GM12864 (cell line): ENCODE results near the gene MBOAT2.

ENCODE experiments used
- DNase-seq: peaks from one replicate; pipeline ENCODE4 v3.0.0-alpha.2; 2011; ENCODE audit warnings: low read depth
- H3K4me3 ChIP-seq: 2 replicates; pipeline ENCODE4 v1.5.1; 2011; ENCODE audit warnings: mild to moderate bottlenecking, low read depth, low read length, control low read depth
- TF ChIP-seq, protein P1 (sequence below): IDR thresholded peaks from 2 replicates; pipeline ENCODE4 v1.5.1; 2011; ENCODE audit warnings: low read depth, mild to moderate bottlenecking, moderate library complexity, low read length, control low read depth, inconsistent platforms; ENCODE audit errors: missing control alignments

MBOAT2 gene

GRCh38 chr2:8885449-8886201 lies 117.9 kb downstream of the MBOAT2 start:
- H3K4me3 ChIP-seq, result no peak overlapping the region
- TF ChIP-seq, protein P1, sequence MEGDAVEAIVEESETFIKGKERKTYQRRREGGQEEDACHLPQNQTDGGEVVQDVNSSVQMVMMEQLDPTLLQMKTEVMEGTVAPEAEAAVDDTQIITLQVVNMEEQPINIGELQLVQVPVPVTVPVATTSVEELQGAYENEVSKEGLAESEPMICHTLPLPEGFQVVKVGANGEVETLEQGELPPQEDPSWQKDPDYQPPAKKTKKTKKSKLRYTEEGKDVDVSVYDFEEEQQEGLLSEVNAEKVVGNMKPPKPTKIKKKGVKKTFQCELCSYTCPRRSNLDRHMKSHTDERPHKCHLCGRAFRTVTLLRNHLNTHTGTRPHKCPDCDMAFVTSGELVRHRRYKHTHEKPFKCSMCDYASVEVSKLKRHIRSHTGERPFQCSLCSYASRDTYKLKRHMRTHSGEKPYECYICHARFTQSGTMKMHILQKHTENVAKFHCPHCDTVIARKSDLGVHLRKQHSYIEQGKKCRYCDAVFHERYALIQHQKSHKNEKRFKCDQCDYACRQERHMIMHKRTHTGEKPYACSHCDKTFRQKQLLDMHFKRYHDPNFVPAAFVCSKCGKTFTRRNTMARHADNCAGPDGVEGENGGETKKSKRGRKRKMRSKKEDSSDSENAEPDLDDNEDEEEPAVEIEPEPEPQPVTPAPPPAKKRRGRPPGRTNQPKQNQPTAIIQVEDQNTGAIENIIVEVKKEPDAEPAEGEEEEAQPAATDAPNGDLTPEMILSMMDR, result no peak
- DNase-seq, result no peak

GRCh38 chr2:8884812-8885211 lies 118.7 kb downstream of the MBOAT2 start:
- TF ChIP-seq, protein P1, result no peak
- H3K4me3 ChIP-seq, result no peak overlapping the region
- DNase-seq, result no peak

- H3K4me3 ChIP-seq, result no peak overlapping the region
- TF ChIP-seq, protein P1, result peak; percentile 16
- DNase-seq, result no peak
Observed at GRCh38 chr2:8882094-8882493, 121.4 kb downstream of the MBOAT2 start.

GRCh38 chr2:8877894-8878293 lies 125.6 kb downstream of the MBOAT2 start:
- TF ChIP-seq, protein P1, result no peak
- DNase-seq, result no peak
- no peak overlapping the region for H3K4me3 ChIP-seq

DNA sequence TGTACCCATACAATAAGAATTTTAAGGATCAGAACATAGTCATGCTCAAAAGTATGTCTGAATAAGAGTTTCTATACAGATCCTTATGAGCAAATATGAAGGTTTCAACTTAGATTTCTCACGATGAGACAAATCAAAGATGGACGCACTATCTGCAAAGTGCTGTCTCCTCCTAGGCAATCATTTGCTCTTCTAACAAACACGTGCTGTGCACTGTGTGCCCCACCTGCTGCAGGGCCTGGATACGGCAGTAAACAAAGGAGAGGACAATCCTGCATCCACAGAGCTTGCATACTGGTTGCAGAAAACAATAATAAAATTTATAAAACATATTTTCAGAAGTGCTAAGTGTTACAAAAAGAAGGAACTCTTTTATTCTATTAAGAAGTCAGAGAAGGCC lies 126.2 kb downstream of the MBOAT2 start:
- DNase-seq, result no peak
- H3K4me3 ChIP-seq, result no peak overlapping the region
- TF ChIP-seq, protein P1, result no peak

DNA sequence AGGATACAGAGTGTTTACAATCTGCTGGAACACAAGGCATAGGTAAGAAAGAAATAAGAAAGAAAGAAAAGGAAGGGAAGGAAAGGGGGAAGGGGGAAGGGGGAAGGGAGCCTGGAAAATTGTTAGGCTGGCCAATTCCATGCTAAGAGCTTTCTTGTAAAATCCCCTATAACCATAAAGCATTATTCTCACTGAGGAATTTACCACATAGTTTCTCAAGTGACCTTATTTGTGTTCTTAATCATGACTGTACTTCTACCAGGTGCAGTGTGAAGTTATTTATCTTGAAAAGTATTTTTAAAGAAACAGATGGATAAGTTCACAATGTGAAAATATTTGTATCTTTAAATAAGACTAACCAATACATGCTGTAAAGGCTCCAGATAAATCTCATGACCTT lies 126.9 kb downstream of the MBOAT2 start:
- DNase-seq, result no peak
- TF ChIP-seq, protein P1, result no peak
- H3K4me3 ChIP-seq, result no peak overlapping the region
